NB4 (cell line): ENCODE measurements around the gene SVIL.
A peak's percentile ranks its signal among the peaks of the same experiment; 100 is the strongest.
"Not testable (repeated sequence)": the region's sequence is repeated elsewhere in the genome, so short reads cannot be mapped to it uniquely, and the experiment has no call there.

ENCODE experiments used
- DNase-seq: peaks from one replicate; pipeline ENCODE4 v3.0.0; 2010; ENCODE audit warnings: low read depth
- H3K4me3 ChIP-seq: one replicate; pipeline ENCODE4 v1.5.1; 2011; ENCODE audit warnings: mild to moderate bottlenecking, low read depth, low read length, moderate library complexity
- MYC ChIP-seq: IDR thresholded peaks from 2 replicates; pipeline ENCODE4 v1.6.1; 2011; ENCODE audit warnings: low read depth, low read length
- POLR2A ChIP-seq: IDR thresholded peaks from 2 replicates; pipeline ENCODE4 v1.6.1; 2011; ENCODE audit warnings: mild to moderate bottlenecking; ENCODE audit not compliant: insufficient read length; ENCODE audit errors: extremely low read depth
- TF ChIP-seq, protein P1 (sequence below): IDR thresholded peaks from one replicate; pipeline ENCODE4 v1.5.1; 2012; ENCODE audit warnings: low read depth, low read length
- TF ChIP-seq, protein P2 (sequence below): IDR thresholded peaks from 2 replicates; pipeline ENCODE4 v1.6.1; 2011; ENCODE audit warnings: low read depth, low read length

Gene SVIL

DNA sequence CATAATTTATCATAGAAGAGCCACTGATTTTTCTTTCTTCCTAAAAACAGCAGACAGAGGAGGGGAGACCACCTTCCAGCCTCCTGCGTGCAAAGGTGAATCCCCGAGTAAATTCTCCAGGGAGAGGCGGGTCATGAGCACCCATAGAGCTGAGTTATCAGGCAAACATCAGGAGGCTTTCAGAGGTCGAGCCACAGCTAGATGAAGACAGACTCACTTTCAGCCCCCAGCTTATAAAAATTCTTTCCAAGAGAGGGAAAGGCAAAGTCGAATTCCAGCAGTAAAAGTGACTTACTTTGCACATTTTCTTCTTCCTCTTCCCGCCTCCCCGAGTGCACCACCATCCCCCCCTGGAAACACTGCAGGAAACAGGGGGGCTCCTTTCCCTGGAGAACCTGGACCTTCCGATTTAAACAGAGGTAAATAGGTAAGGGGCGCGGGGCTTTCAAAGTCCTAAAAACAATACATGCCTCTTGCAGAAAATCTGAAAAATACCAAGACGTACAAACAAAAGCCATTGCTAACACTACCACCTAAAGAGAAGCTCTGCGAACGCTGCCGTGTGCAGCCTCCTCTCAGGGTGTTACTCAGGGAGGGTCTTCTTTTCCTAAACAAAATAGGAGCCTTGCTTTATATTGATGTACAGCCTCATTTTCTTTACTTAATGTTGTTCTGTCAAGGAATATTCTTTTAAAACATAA, 163.8 kb downstream of the SVIL start:
- TF ChIP-seq, protein P1, sequence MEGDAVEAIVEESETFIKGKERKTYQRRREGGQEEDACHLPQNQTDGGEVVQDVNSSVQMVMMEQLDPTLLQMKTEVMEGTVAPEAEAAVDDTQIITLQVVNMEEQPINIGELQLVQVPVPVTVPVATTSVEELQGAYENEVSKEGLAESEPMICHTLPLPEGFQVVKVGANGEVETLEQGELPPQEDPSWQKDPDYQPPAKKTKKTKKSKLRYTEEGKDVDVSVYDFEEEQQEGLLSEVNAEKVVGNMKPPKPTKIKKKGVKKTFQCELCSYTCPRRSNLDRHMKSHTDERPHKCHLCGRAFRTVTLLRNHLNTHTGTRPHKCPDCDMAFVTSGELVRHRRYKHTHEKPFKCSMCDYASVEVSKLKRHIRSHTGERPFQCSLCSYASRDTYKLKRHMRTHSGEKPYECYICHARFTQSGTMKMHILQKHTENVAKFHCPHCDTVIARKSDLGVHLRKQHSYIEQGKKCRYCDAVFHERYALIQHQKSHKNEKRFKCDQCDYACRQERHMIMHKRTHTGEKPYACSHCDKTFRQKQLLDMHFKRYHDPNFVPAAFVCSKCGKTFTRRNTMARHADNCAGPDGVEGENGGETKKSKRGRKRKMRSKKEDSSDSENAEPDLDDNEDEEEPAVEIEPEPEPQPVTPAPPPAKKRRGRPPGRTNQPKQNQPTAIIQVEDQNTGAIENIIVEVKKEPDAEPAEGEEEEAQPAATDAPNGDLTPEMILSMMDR: no peak
- TF ChIP-seq POLR2A (no peak), MYC (no peak)
- TF ChIP-seq, protein P2, sequence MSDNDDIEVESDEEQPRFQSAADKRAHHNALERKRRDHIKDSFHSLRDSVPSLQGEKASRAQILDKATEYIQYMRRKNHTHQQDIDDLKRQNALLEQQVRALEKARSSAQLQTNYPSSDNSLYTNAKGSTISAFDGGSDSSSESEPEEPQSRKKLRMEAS: no peak
- H3K4me3 ChIP-seq: no peak overlapping the region
- no peak for DNase-seq

DNA sequence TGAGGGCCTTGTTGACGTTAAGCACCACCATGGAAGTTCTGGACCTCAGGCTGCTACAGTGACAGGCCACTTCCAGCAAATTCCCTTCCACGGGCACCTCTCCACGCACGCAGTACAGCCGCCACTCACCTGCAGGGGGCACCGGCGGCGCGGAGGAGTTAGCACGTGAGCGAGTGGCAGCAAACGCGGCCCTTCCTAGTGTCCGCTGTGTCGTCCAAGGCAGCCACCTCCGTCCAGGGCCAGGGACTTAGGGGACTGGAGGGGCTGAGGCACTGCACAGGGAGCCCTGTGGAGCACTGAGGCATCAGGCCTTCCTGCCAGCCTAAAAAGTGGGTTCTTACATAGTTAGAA, 164.4 kb downstream of the SVIL start:
- TF ChIP-seq MYC: no peak
- TF ChIP-seq, protein P1: peak; percentile 31
- no peak for TF ChIP-seq POLR2A
- DNase-seq: peak; percentile 20
- H3K4me3 ChIP-seq: no peak overlapping the region

DNA sequence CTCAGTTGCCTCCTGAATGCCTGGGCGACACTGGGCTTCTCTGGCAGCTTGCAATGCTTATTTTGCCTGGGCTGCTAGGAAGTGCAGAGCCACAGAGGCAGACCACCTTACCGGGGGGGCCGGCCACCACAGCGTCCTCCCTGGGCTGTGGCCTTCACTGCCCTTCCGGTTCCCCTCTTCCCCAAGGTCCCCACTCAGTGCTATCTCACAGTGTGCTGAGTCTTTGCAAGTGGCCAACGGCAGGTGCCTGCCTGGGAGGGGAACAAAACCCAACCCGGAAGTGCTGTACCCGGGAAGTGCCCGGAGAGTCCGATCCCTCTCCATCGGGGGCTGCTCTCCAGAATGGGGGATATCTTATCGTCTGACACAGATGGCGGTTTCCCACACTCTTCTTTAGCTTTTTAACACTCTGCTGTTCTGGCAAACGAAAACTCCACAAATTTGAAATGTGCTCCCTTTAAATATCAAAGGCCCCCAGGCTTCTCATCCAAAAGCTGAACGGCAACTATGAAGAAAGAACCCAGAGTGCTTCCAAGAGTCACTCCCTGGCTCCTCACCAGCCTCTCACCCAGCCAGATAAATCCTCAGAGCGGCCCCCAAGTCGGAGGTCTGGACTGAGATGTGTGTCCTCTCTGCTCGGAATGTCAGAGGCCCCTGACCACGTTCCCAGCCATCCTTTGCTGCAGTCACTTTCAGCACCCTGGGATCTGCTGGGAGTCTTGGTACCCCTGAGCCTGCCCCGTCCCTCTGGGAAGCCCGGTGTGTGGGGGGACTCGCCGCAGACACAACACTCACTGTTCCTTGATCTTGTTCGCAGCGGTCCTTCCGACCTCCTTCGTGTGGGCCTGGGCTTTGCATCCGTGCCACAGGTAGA, 165.1 kb downstream of the SVIL start:
- no peak overlapping the region for H3K4me3 ChIP-seq
- no peak for DNase-seq
- TF ChIP-seq MYC (no peak), POLR2A (no peak)
- TF ChIP-seq, protein P2: no peak
- TF ChIP-seq, protein P1: no peak

DNA sequence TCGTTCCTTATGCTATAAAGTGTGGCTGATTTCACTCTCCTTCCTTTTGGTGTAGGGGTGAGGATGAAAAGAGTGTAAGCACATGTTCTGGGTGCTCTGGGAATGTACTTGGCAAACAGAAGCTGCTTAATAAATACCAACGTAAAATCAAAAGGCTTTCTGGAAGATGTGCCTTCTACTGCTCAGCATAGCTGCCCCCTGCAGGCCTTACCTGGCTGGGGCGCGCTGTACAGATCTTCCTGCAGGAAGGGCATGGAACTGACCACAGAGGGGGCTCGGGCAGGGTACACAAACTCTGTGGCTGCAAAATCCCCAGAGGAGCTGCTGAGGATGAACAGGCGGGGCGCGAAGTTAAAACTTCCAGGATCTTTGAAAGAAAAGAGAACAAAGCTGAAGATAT, 169.4 kb downstream of the SVIL start:
- TF ChIP-seq, protein P2: no peak
- TF ChIP-seq, protein P1: peak; percentile 10
- DNase-seq: no peak
- H3K4me3 ChIP-seq: no peak overlapping the region

DNA sequence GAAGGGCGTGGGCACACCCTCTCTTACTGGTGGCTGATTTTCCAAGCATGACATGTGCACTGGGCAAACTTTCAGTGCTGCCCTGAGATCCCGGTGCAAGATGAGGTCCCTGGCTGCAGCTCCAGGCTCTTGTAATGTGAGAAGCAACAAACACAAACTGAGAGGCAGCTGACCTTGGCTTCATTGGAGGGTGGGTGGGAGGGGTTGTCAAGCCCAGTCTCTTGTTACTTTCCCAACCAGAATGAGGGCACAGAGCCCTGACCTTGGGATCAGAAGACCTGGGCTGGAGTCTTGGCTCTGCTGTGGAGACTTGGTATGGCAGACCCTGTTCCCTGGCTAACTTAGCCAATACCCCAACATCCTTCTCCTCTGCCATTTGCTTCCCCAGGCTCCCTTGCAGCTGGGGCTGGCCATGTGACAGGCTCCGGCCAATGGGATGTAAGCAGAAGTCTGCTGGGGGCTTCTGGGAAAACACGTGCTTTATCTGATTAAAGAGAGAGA, 170.1 kb downstream of the SVIL start:
- not testable (repeated sequence) for DNase-seq, H3K4me3 ChIP-seq

DNA sequence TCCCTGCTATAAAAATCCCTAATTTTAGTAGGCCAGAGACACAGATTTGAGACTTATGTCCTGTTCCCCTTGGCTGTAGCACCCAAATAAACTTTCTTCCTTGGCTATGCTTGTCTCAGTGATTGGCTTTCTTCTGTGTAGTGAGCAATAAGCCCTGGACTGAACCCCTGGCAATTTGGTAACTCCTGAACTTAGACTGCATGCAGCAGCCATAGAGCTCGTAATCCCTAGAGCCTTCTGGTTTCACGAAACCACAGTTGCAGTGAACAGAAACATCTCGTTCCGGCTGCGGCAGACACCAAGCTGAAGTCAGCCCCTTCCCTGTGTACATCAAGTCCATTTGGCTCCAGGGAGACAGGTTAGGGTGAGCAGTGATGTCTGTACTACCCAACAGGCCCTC, 173.7 kb downstream of the SVIL start:
- no peak for DNase-seq
- TF ChIP-seq, protein P1: no peak
- TF ChIP-seq, protein P2: no peak
- TF ChIP-seq MYC (no peak), POLR2A (no peak)
- no peak overlapping the region for H3K4me3 ChIP-seq

DNA sequence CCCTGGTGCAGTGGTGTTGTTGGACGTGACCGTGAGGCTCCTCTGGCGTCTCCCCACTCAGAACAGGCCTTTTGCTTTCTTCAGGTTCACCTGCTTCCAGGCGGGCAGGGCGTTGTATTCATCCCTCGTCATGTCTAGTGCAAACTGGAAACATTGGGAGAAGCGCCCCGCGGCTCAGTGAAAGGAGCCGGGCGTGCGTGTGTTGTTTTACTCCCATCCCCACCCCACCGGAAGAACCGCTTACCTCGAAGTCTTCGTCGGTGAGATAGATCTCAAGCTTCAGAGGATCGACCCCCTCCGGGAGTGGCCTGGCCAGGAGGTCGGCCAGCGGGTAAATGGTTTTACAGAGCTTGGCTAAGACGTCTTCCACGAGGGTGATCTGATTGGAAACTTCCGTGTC, 176.6 kb downstream of the SVIL start:
- H3K4me3 ChIP-seq, DNase-seq: not testable (repeated sequence)
